H9 (cell line): ENCODE data around the gene OGFOD3. TPM values are rescaled to one million over a fixed set of nuclear protein-coding genes. Genes with fewer than 3 reads are reported as not detected.
"Not testable (repeated sequence)": the region's sequence is repeated elsewhere in the genome, so short reads cannot be mapped to it uniquely, and the experiment has no call there.

ENCODE experiments used
- DNase-seq: peaks from one replicate; pipeline ENCODE4 v3.0.0-alpha.2; 2017
- H2AFZ ChIP-seq: one replicate; pipeline ENCODE4 v1.6.1; 2013; ENCODE audit warnings: mild to moderate bottlenecking, low read length, control low read depth, moderate library complexity
- H2AK5ac ChIP-seq: 2 replicates; pipeline ENCODE4 v1.6.1; 2013; ENCODE audit warnings: low read length, control low read depth, mixed read lengths; ENCODE audit not compliant: insufficient read length
- H2BK120ac ChIP-seq: one replicate; pipeline ENCODE4 v1.6.1; 2013; ENCODE audit warnings: low read depth, mild to moderate bottlenecking, low read length, control low read depth, inconsistent platforms; ENCODE audit not compliant: poor library complexity, severe bottlenecking
- H2BK12ac ChIP-seq: 2 replicates; pipeline ENCODE4 v1.6.1; 2013; ENCODE audit warnings: low read length, control low read depth, mixed read lengths, low read depth; ENCODE audit not compliant: insufficient read length
- H2BK15ac ChIP-seq: 2 replicates; pipeline ENCODE4 v1.6.1; 2013; ENCODE audit warnings: low read depth, low read length, control low read depth
- H2BK20ac ChIP-seq: one replicate; pipeline ENCODE4 v1.6.1; 2013; ENCODE audit warnings: low read depth, mild to moderate bottlenecking, low read length, control low read depth, inconsistent platforms; ENCODE audit not compliant: poor library complexity, severe bottlenecking
- H2BK5ac ChIP-seq: 2 replicates; pipeline ENCODE4 v1.6.1; 2013; ENCODE audit warnings: low read length, control low read depth, mixed read lengths; ENCODE audit not compliant: insufficient read length
- H3K14ac ChIP-seq: 2 replicates; pipeline ENCODE4 v1.6.1; 2013; ENCODE audit warnings: low read length, control low read depth; ENCODE audit not compliant: insufficient read depth
- H3K18ac ChIP-seq: 2 replicates; pipeline ENCODE4 v1.6.1; 2013; ENCODE audit warnings: low read depth, mild to moderate bottlenecking, mixed read lengths, low read length, control low read depth; ENCODE audit not compliant: insufficient read length
- H3K23ac ChIP-seq: 2 replicates; pipeline ENCODE4 v1.6.1; 2013; ENCODE audit warnings: low read length, control low read depth, mixed read lengths, low read depth; ENCODE audit not compliant: insufficient read length
- H3K23me2 ChIP-seq: 2 replicates; pipeline ENCODE4 v1.6.1; 2013; ENCODE audit warnings: low read depth, mild to moderate bottlenecking, mixed read lengths, low read length, control low read depth; ENCODE audit not compliant: insufficient read length, poor library complexity, severe bottlenecking
- H3K27ac ChIP-seq: 2 replicates; pipeline ENCODE4 v1.5.1; 2013; ENCODE audit warnings: low read length, control low read depth, mixed read lengths, low read depth; ENCODE audit not compliant: insufficient read length
- H3K27me3 ChIP-seq: 2 replicates; pipeline ENCODE4 v1.6.1; 2013; ENCODE audit warnings: low read length, control low read depth, inconsistent platforms; ENCODE audit not compliant: insufficient read depth
- H3K4ac ChIP-seq: 2 replicates; pipeline ENCODE4 v1.6.1; 2013; ENCODE audit warnings: low read depth, mild to moderate bottlenecking, control low read depth, inconsistent platforms, low read length, moderate library complexity
- H3K4me1 ChIP-seq: 2 replicates; pipeline ENCODE4 v1.6.1; 2013; ENCODE audit warnings: low read length, control low read depth, inconsistent platforms; ENCODE audit not compliant: insufficient read depth
- H3K4me2 ChIP-seq: 2 replicates; pipeline ENCODE4 v1.6.1; 2013; ENCODE audit warnings: low read length, control low read depth, mixed read lengths; ENCODE audit not compliant: insufficient read length, insufficient read depth
- H3K56ac ChIP-seq: 2 replicates; pipeline ENCODE4 v1.6.1; 2013; ENCODE audit warnings: low read depth, mild to moderate bottlenecking, mixed read lengths, low read length, control low read depth; ENCODE audit not compliant: insufficient read length
- H3K79me1 ChIP-seq: 2 replicates; pipeline ENCODE4 v1.6.1; 2013; ENCODE audit warnings: low read depth, mild to moderate bottlenecking, moderate library complexity, low read length, control low read depth, inconsistent platforms; ENCODE audit not compliant: insufficient read depth, poor library complexity, severe bottlenecking
- H3K79me2 ChIP-seq: 2 replicates; pipeline ENCODE4 v1.6.1; 2013; ENCODE audit warnings: low read length, control low read depth, inconsistent platforms; ENCODE audit not compliant: insufficient read depth
- H3K9ac ChIP-seq: 2 replicates; pipeline ENCODE4 v1.6.1; 2013; ENCODE audit warnings: low read length, control low read depth, mixed read lengths; ENCODE audit not compliant: insufficient read length; ENCODE audit errors: extremely low read depth
- H3K9me3 ChIP-seq: one replicate; pipeline ENCODE4 v1.6.1; 2013; ENCODE audit warnings: low read depth, low read length, inconsistent platforms; ENCODE audit not compliant: control insufficient read depth
- H3T11ph ChIP-seq: one replicate; pipeline ENCODE4 v1.6.1; 2013; ENCODE audit warnings: mild to moderate bottlenecking, low read length, control low read depth, inconsistent platforms
- H4K20me1 ChIP-seq: one replicate; pipeline ENCODE4 v1.6.1; 2013; ENCODE audit not compliant: control insufficient read depth, insufficient read length, insufficient read depth
- H4K5ac ChIP-seq: 2 replicates; pipeline ENCODE4 v1.6.1; 2013; ENCODE audit warnings: low read depth, mild to moderate bottlenecking, mixed read lengths, low read length, control low read depth; ENCODE audit not compliant: insufficient read length
- H4K8ac ChIP-seq: replicated peaks from 2 replicates; pipeline ENCODE4 v1.6.1; 2013; ENCODE audit warnings: low read length, control low read depth, mixed read lengths, low read depth; ENCODE audit not compliant: insufficient read length
- H4K91ac ChIP-seq: 2 replicates; pipeline ENCODE4 v1.6.1; 2013; ENCODE audit warnings: low read depth, mild to moderate bottlenecking, moderate library complexity, mixed read lengths, low read length, control low read depth; ENCODE audit not compliant: insufficient read length
- H3K27ac Mint-ChIP-seq, 3 experiments: 2 replicates in 2 of 3; 3 replicates in 1 of 3; pipeline ENCODE4 v1.8.0; 2020 to 2021; ENCODE audit warnings: mixed read lengths in 3 of 3, mild to moderate bottlenecking in 1 of 3, moderate library complexity in 1 of 3
- H3K27me3 Mint-ChIP-seq: 2 replicates; pipeline ENCODE4 v1.8.0; 2021; ENCODE audit warnings: low read depth, mild to moderate bottlenecking, moderate library complexity, mixed read lengths
- H3K36me3 Mint-ChIP-seq, 3 experiments: 2 replicates in 2 of 3; 3 replicates in 1 of 3; pipeline ENCODE4 v1.8.0; 2020 to 2021; ENCODE audit warnings: low read depth in 3 of 3, mixed read lengths in 3 of 3; ENCODE audit not compliant: insufficient read depth in 1 of 3
- H3K4me1 Mint-ChIP-seq, 2 experiments: 2 replicates each; pipeline ENCODE4 v1.8.0; 2020; ENCODE audit warnings: mixed read lengths in 2 of 2
- H3K4me3 Mint-ChIP-seq, 2 experiments: 2 replicates in 1 of 2; 3 replicates in 1 of 2; pipeline ENCODE4 v1.8.0; 2020 to 2021; ENCODE audit warnings: mild to moderate bottlenecking in 2 of 2, mixed read lengths in 2 of 2, moderate library complexity in 1 of 2
- H3K9me3 Mint-ChIP-seq, 2 experiments: 2 replicates in 1 of 2; 3 replicates in 1 of 2; pipeline ENCODE4 v1.8.0; 2020; ENCODE audit warnings: mild to moderate bottlenecking in 2 of 2, mixed read lengths in 2 of 2, moderate library complexity in 1 of 2
- WGBS: extraction: QIAGEN DNeasy Blood & Tissue Kit; methylation state at CpG from one replicate; pipeline ENCODE4 v1.1.7; 2013; ENCODE audit warnings: missing lambda C conversion rate, low lambda C conversion rate, mixed read lengths; ENCODE audit not compliant: insufficient read length; ENCODE audit errors: extremely low coverage; 5-methylcytosine and 5-hydroxymethylcytosine counted together
- total RNA-seq: library from RNA; stranded (reverse); gene quantifications from 2 replicates; pipeline ENCODE4 v1.2.1, GENCODE V29; 2021
- TF ChIP-seq, protein P1 (sequence below): fragments of 200-600 bp; sonication (generic); conservative IDR thresholded peaks from 3 replicates; pipeline ENCODE4 v1.8.0; 2021; ENCODE audit warnings: antibody characterized with exemption, mild to moderate bottlenecking

The OGFOD3 gene
- total RNA-seq, 1 experiment from 2014 or later, result 27.8 TPM

GRCh38 chr17:82348434-82348833 is 70.0 kb downstream of the OGFOD3 start:
- no peak for DNase-seq
- no peak overlapping the region for H3K27ac Mint-ChIP-seq

GRCh38 chr17:82347994-82348393 is 70.4 kb downstream of the OGFOD3 start:
- Mint-ChIP-seq H3K27me3 (peaks cover 18% of the 10 kb centered on the region), H3K4me1 (peaks cover 4 to 13% of the 10 kb centered on the region in 2 experiments)
- H4K5ac ChIP-seq, H3K4me2 ChIP-seq, DNase-seq, H3K36me3 Mint-ChIP-seq, H4K91ac ChIP-seq, H3K14ac ChIP-seq, H2BK5ac ChIP-seq, H2BK120ac ChIP-seq, H3K56ac ChIP-seq, H3K27me3 ChIP-seq, H3K27ac ChIP-seq, H3K9me3 Mint-ChIP-seq, H3K18ac ChIP-seq, H2BK15ac ChIP-seq, H2AK5ac ChIP-seq, H3K27ac Mint-ChIP-seq, H4K8ac ChIP-seq, H3K4ac ChIP-seq, H3K9ac ChIP-seq, H3T11ph ChIP-seq, H3K23me2 ChIP-seq, H3K79me2 ChIP-seq, H3K4me3 Mint-ChIP-seq, H3K23ac ChIP-seq, H2BK20ac ChIP-seq, H2BK12ac ChIP-seq, H4K20me1 ChIP-seq, H3K79me1 ChIP-seq, H3K9me3 ChIP-seq, H3K4me1 ChIP-seq, H2AFZ ChIP-seq: not testable (repeated sequence)
- WGBS, result no CpG with 5 or more reads among the region's 11 CpGs

More at GRCh38 chr17:82348434-82348833, 70.0 kb downstream of the OGFOD3 start:
- Histone ChIP-seq H3K79me2 (no peaks in the 10 kb centered on the region), H2BK5ac (no peak overlapping the region), H2BK20ac (no peak overlapping the region), H3K27ac (no peak overlapping the region), H3K79me1 (no peaks in the 10 kb centered on the region), H3K4me1 (no peaks in the 10 kb centered on the region), H2AK5ac (no peak overlapping the region), H2AFZ (no peak overlapping the region), H3K18ac (no peak overlapping the region), H3K9ac (no peak overlapping the region), H2BK12ac (no peak overlapping the region), H3K4ac (no peak overlapping the region), H4K20me1 (no peaks in the 10 kb centered on the region), H3K23ac (no peak overlapping the region), H3K14ac (no peak overlapping the region), H3K4me2 (no peak overlapping the region), H2BK120ac (no peak overlapping the region), H4K5ac (no peak overlapping the region), H3K9me3 (no peaks in the 10 kb centered on the region), H3K56ac (no peak overlapping the region), H4K91ac (no peak overlapping the region), H3K27me3 (no peaks in the 10 kb centered on the region), H4K8ac (no peak overlapping the region), H2BK15ac (no peak overlapping the region), H3K23me2 (no peaks in the 10 kb centered on the region), H3T11ph (no peak overlapping the region)
- Mint-ChIP-seq H3K4me3 (no peak overlapping the region), H3K27me3 (peaks cover 14% of the 10 kb centered on the region), H3K9me3 (no peaks in the 10 kb centered on the region), H3K4me1 (peaks cover 4 to 10% of the 10 kb centered on the region in 2 experiments), H3K36me3 (no peaks in the 10 kb centered on the region)
- no CpG with 5 or more reads among the region's 9 CpGs for WGBS
- TF ChIP-seq, protein P1, sequence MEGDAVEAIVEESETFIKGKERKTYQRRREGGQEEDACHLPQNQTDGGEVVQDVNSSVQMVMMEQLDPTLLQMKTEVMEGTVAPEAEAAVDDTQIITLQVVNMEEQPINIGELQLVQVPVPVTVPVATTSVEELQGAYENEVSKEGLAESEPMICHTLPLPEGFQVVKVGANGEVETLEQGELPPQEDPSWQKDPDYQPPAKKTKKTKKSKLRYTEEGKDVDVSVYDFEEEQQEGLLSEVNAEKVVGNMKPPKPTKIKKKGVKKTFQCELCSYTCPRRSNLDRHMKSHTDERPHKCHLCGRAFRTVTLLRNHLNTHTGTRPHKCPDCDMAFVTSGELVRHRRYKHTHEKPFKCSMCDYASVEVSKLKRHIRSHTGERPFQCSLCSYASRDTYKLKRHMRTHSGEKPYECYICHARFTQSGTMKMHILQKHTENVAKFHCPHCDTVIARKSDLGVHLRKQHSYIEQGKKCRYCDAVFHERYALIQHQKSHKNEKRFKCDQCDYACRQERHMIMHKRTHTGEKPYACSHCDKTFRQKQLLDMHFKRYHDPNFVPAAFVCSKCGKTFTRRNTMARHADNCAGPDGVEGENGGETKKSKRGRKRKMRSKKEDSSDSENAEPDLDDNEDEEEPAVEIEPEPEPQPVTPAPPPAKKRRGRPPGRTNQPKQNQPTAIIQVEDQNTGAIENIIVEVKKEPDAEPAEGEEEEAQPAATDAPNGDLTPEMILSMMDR, result no peak
